HG03066 (cell line): Measurements from ENCODE around the gene AGPAT3.

Source experiments
- ATAC-seq: cut with Tn5 transposase; IDR thresholded peaks from one replicate; pipeline ENCODE4 v1.9.1; 2021; ENCODE audit warnings: low read depth; ENCODE audit not compliant: unreplicated experiment

AGPAT3 gene

GRCh38 chr21:43988016-43988415 is 123.0 kb downstream of the AGPAT3 start:
- no peak for ATAC-seq

DNA sequence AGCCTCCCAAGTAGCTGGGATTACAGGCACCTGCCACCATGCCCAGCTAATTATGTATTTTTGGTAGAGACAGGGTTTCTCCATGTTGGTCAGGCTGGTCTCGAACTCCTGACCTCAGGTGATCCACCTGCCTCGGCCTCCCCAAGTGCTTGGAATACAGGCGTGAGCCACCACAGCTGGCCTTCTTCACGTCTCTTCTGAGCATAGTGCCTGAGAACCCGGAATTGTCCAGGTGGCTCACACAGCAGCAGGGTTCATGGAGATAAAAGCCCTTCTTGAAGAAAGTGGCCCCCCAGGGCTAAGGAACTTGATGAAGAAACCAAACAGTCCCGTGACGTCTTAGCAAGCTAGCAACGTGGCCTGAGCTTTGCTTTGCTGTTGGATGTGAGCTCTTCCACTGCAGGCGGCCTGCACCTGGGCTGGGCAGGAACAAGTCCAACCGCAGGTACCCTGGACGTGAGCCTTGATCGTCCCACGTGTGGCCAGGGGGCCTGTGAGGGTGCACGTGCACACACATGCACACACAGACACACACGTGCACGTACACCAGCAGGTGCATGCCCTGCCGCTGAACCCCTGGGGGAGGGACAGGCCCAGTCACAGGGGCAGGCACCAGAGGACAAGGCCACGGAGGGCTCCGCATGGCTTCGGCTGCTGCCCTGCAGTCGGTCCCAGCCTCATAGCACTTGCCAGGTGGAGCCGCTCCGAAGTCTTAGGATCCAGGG is 123.6 kb downstream of the AGPAT3 start:
- no peak for ATAC-seq

DNA sequence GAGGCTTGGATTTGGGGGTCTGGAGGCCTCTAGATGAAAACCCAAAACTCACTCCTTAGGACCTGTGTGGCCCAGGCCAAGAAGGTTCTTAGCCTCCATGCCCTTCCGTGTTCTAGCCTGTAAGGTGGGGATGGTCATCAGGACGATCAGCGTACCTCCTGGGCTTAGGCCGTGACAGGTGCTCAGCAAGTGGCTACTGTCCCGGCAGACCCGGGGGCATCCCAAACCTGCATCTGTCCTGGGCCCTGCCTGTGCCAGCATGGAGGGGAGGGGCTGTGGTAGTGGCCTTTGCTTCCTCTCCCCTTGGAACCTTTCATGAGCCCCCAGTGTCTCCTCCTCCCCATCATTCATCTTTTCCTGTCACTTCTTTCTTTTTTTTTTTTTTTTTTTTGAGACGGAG is 124.4 kb downstream of the AGPAT3 start:
- no peak for ATAC-seq

DNA sequence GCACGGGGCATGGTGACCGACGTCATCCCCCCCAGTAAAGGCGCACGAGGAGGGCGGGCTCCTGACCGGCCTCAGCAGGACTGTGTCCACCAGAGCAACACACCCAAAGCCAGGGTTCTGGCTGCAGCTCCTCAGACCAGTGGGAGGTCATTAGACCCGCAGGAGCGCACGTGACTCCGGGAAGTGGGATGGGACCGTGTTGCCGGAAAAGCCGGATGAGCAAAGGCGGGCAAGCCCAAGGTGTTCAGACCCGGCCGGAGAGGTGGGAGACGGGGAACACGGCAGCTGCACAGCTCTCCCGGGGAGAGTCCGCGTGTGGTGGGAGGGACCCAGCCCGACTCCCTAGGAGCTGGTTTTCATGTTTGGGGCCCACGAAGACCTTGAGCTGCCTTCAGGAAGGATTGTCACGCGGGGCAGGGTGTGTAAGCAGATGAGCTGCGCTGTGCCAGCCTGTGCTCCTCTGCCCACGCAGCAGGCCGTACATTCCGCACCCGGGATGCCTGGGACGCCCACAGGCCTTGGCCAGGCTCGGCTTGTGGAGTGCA is 126.5 kb downstream of the AGPAT3 start:
- ATAC-seq, result no peak

DNA sequence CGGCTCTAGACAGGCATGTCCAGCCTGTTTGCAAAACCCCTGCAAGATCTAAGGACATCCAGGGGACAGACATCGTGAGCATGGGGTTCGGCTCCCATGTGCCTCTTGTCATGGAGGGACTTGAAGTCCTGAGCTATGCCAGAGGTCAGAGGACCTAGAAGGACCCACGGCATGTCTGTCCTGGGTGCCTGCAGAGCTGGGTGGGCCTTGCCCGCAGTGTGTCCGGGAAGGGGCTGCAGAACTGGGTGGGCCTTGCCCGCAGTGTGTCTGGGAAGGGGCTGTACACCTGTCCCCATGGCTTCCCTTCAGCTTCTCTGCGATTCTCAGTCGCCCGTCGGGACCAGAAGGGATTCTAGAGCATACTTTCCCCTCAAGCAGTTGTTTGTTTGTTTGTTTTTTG is 127.1 kb downstream of the AGPAT3 start:
- ATAC-seq, result no peak

DNA sequence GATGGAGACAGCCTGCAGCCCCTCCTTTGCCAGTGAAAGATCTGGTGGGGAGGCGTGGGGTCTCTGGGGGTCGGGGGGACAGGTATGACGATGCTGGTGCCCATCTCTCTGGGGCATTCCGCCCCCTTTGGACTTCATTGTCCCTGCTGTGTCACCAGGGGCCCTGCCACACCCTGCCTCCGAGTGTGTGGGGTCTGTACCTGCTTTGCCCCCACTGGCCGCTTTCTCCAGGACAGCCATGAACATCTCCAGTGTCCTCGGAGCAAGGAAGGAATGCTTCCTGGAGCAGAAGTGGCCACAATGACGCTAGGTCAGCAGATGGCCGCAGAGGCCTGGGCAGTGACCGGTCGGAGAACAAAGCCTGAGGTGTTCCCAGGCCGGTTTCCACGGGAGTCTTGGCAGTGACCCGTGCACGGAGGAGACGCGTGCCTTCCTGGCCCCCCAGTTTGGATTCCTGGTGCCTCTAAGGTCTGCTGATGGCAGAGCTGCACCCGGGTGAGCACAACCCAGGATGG is 128.5 kb downstream of the AGPAT3 start:
- ATAC-seq, result no peak

GRCh38 chr21:43994085-43994484 is 129.1 kb downstream of the AGPAT3 start:
- ATAC-seq, result no peak

- ATAC-seq, result no peak
Measured at GRCh38 chr21:43994646-43995045, 129.6 kb downstream of the AGPAT3 start.

DNA sequence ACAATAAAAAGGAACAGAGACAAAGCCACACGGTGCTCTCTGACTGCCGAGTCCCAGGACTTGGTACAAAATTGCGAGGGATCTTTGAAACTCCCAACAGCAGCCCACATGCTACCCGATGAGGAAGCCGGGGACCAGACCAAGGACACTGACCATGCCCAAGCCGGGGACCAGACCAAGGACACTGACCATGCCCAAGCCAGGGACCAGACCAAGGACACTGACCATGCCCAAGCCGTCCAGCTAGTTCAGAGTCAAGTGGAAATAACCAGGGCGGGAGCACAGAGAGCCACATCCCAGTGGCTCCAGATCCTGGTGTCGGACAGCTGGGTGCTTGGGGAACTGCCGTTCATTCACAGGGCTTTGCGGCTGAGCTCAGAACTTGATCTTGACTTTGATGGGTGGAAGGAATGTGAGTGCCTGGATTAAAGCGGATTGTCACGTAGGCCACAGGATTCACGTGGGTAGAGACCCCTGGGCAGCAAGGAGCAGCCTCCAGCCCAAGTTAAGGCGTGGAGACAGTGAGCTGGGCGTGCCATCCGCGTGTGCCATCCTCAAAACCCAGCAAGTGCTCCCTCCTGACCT is 130.6 kb downstream of the AGPAT3 start:
- ATAC-seq, result no peak

- no peak for ATAC-seq
Measured at GRCh38 chr21:43997766-43998742, 133.0 kb downstream of the AGPAT3 start.

DNA sequence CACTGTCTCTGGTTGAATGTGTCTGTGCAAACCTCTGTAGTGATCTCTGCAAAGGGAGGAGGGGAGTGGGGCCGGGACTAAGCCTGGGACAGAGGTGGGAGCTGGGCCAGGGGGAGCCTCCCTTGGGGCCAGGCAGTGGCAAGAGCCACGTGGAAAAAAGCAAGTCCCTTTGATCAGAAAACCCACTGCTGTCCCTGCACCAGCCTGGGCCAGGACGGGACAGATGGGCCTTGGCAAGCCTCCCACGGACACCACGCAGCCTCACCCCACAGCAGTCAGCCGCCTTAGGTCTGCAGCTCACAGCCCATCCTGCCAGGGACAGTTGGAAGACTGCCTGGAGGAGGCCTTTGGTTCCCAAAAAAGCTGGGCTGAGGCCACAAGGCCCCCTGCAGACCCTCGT is 135.3 kb downstream of the AGPAT3 start:
- no peak for ATAC-seq

DNA sequence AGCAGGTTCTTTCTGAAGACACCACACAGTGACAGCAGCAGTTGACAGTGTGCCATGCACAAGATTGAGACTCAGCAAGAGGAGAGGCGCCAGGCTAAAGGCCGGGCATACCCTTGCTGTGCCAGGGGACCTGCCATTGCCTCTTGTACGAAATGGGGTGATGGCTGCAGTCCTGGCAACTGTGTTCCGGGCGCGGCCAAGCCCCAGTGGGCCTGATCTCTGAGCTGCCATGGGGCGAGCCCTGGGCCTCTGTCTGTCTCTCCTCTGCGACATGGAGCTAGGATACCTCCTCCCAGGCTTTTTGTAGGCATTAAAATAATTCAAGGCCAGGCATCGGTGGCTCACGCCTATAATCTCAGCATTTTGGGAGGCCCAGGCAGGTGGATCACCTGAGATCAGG is 137.5 kb downstream of the AGPAT3 start:
- ATAC-seq, result no peak

- ATAC-seq, result no peak
Measured at GRCh38 chr21:44003307-44003966, 138.4 kb downstream of the AGPAT3 start.

- ATAC-seq, result no peak
Measured at GRCh38 chr21:44005071-44005470, 140.0 kb downstream of the AGPAT3 start.

DNA sequence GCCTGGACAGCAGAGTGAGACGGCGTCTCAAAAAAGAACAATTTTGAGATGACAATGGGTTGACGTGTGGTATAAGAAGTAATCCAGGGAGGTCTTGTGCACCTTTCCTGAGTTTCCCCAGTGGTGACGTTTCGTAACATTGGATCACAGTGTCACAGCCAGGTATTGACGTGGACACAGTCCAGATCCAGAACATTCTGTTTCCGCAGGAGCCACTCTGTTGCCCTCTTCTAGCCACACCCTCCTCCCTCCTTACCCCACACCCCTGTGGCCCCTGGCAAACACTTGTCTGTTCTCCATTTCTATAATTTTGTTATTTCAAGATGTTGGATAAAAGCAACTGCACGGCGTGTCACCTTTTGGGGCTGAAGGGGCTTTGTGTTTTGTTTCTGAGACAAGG is 140.6 kb downstream of the AGPAT3 start:
- no peak for ATAC-seq

- no peak for ATAC-seq
Measured at GRCh38 chr21:44006017-44006619, 141.1 kb downstream of the AGPAT3 start.

- ATAC-seq, result no peak
Measured at GRCh38 chr21:44006656-44007055, 141.6 kb downstream of the AGPAT3 start.

- no peak for ATAC-seq
Measured at GRCh38 chr21:44010429-44010828, 145.4 kb downstream of the AGPAT3 start.

GRCh38 chr21:44011123-44011522 is 146.1 kb downstream of the AGPAT3 start:
- ATAC-seq, result no peak
